Endothelial cell (in vitro differentiated cells): Measurements from ENCODE around the gene GET4. TPM values are rescaled to one million over a fixed set of nuclear protein-coding genes. Genes with fewer than 3 reads are reported as not detected.
"Not testable (repeated sequence)": the region's sequence is repeated elsewhere in the genome, so short reads cannot be mapped to it uniquely, and the experiment has no call there.

Experiments used
- DNase-seq: peaks from one replicate; pipeline ENCODE4 v3.0.0; 2021; ENCODE audit warnings: low spot score
- H3K27ac Mint-ChIP-seq: one replicate; pipeline ENCODE4 v1.8.0; 2021; ENCODE audit warnings: mixed read lengths, inconsistent platforms; ENCODE audit not compliant: unreplicated experiment
- H3K27me3 Mint-ChIP-seq: one replicate; pipeline ENCODE4 v1.8.0; 2021; ENCODE audit warnings: mild to moderate bottlenecking, moderate library complexity, mixed read lengths, inconsistent platforms; ENCODE audit not compliant: unreplicated experiment
- H3K36me3 Mint-ChIP-seq: one replicate; pipeline ENCODE4 v1.8.0; 2021; ENCODE audit warnings: mild to moderate bottlenecking, low read depth, mixed read lengths, inconsistent platforms; ENCODE audit not compliant: unreplicated experiment
- H3K4me1 Mint-ChIP-seq: one replicate; pipeline ENCODE4 v1.8.0; 2021; ENCODE audit warnings: mild to moderate bottlenecking, mixed read lengths, inconsistent platforms; ENCODE audit not compliant: unreplicated experiment
- H3K4me3 Mint-ChIP-seq: one replicate; pipeline ENCODE4 v1.8.0; 2021; ENCODE audit warnings: mild to moderate bottlenecking, mixed read lengths, inconsistent platforms; ENCODE audit not compliant: unreplicated experiment
- H3K9me3 Mint-ChIP-seq: one replicate; pipeline ENCODE4 v1.8.0; 2021; ENCODE audit warnings: mixed read lengths, inconsistent platforms; ENCODE audit not compliant: unreplicated experiment
- CTCF ChIP-seq: fragments of 200-600 bp; sonication (generic); IDR thresholded peaks from one replicate; pipeline ENCODE4 v1.5.0; 2021; ENCODE audit warnings: antibody characterized with exemption; ENCODE audit not compliant: unreplicated experiment
- total RNA-seq: library from RNA; stranded (reverse); fragmentation: NEBNext Ultra II Directional; extraction: Animal tissue kit (Norgen Biotek cat#: 25700); gene quantifications from one replicate; pipeline ENCODE4 v1.2.1, GENCODE V29; 2021; ENCODE audit not compliant: unreplicated experiment

Gene GET4
- total RNA-seq, 1 donor from 2014 or later, result 61.3 TPM

- DNase-seq, result no peak
- TF ChIP-seq CTCF, result no peak
- peaks cover 57% of the 10 kb centered on the region for H3K36me3 Mint-ChIP-seq
These were observed 30.6 kb upstream of the GET4 start for GRCh38 chr7:845731-846130.

GRCh38 chr7:846958-847650 is 29.2 kb upstream of the GET4 start:
- H3K27ac Mint-ChIP-seq, H3K27me3 Mint-ChIP-seq, H3K4me1 Mint-ChIP-seq, DNase-seq, H3K9me3 Mint-ChIP-seq, H3K4me3 Mint-ChIP-seq: not testable (repeated sequence)
- H3K36me3 Mint-ChIP-seq, result peaks cover 61% of the 10 kb centered on the region

More at GRCh38 chr7:845731-846130, 30.6 kb upstream of the GET4 start:
- no peaks in the 10 kb centered on the region for H3K9me3 Mint-ChIP-seq
- H3K4me3 Mint-ChIP-seq, result peak overlapping the region; percentile 77
- no peaks in the 10 kb centered on the region for H3K4me1 Mint-ChIP-seq
- H3K27ac Mint-ChIP-seq, result no peak overlapping the region
- peaks cover 7% of the 10 kb centered on the region for H3K27me3 Mint-ChIP-seq

- not testable (repeated sequence) for DNase-seq, H3K4me1 Mint-ChIP-seq, H3K4me3 Mint-ChIP-seq, H3K27me3 Mint-ChIP-seq, H3K27ac Mint-ChIP-seq, H3K9me3 Mint-ChIP-seq
- peaks cover 61% of the 10 kb centered on the region for H3K36me3 Mint-ChIP-seq
These were observed 28.6 kb upstream of the GET4 start for GRCh38 chr7:847728-848127.

GRCh38 chr7:849145-849544 is 27.2 kb upstream of the GET4 start:
- Mint-ChIP-seq H3K4me3 (no peak overlapping the region), H3K36me3 (peaks cover 59% of the 10 kb centered on the region), H3K9me3 (no peaks in the 10 kb centered on the region), H3K4me1 (no peaks in the 10 kb centered on the region), H3K27ac (no peak overlapping the region), H3K27me3 (peaks cover 7% of the 10 kb centered on the region)
- DNase-seq, result no peak
- TF ChIP-seq CTCF, result no peak

- peak overlapping the region; percentile 70 for H3K4me3 Mint-ChIP-seq
- H3K27ac Mint-ChIP-seq, result peak overlapping the region; percentile 3
- no peak for TF ChIP-seq CTCF
- peaks cover 63% of the 10 kb centered on the region for H3K36me3 Mint-ChIP-seq
- H3K27me3 Mint-ChIP-seq, result peaks cover 5% of the 10 kb centered on the region
- no peaks in the 10 kb centered on the region for H3K4me1 Mint-ChIP-seq
- DNase-seq, result no peak
- no peaks in the 10 kb centered on the region for H3K9me3 Mint-ChIP-seq
These were observed 26.6 kb upstream of the GET4 start for GRCh38 chr7:849781-850180.

GRCh38 chr7:851204-851603 is 25.1 kb upstream of the GET4 start:
- Mint-ChIP-seq H3K9me3 (no peaks in the 10 kb centered on the region), H3K4me3 (no peak overlapping the region), H3K36me3 (peaks cover 60% of the 10 kb centered on the region)

More at GRCh38 chr7:851204-851603, 25.1 kb upstream of the GET4 start:
- peaks cover 5% of the 10 kb centered on the region for H3K27me3 Mint-ChIP-seq
- H3K4me1 Mint-ChIP-seq, result no peaks in the 10 kb centered on the region
- no peak for DNase-seq
- TF ChIP-seq CTCF, result no peak
- H3K27ac Mint-ChIP-seq, result no peak overlapping the region
